Activated T-helper 1 cell treated with anti-CD3 and anti-CD28 coated beads, Interleukin-2, amount 50 U/mL, for 16 hours (primary cell): ENCODE results near the gene COX7A2L.
"Not testable (repeated sequence)": the region's sequence is repeated elsewhere in the genome, so short reads cannot be mapped to it uniquely, and the experiment has no call there.

Experiments used
- DNase-seq, 2 donors: peaks; one replicate each; pipeline ENCODE4 v3.0.0-alpha.2; 2020; ENCODE audit warnings: low read depth in 1 of 2, low spot score in 1 of 2

The COX7A2L gene

DNA sequence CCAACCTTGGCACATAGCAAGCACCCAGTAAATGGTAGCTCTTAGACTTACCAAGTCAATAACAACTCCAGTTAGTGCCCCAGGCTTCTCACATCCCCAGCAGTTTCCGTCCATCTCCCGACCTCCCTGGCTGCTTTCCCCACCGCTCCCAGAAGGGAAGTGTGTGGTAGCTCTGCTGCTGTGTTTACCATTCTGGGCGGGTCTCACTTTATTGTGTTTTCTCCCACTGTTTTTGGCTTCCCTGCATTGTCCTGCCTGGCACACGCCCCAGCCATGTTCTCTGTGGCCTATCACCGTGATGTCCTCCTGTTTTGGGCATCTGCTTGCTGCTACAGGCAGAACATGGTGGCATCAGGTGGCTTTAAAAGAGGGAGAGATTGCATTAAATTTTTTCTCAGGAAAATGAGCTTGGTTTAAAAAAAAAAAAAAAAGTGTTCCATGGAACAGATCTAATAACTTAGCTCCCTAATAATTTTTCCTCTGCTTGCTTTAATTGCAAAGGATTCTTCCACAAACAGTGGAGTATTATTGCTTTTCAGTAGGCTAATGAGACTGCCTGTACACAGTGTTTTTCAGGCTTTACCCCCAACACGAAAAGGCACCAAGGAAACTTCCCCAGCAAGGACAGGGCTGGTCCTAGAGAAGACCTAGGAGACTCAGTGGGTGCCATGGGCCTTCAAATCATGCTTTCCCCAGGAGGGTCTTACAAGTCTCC, 8.0 kb upstream of the COX7A2L start:
- no peak for DNase-seq

DNA sequence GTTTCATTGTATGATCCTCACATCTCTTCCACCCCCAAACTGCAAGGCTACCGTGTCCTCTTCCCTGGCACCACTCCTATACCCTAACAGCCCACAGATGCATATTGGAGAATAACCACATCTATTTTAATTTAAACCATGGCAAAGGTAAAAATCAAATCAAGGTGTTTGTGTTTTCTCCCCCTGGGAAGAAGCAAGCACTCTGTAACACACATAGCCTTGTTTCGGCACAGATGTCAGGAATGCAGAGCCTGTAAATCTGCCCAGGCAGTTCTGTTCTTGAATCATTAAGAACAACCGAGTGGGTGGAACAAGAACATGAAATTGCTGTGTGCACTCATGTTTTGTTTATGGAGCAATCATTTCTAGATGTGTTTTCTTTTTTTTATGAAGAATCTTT, 6.8 kb upstream of the COX7A2L start:
- DNase-seq: no peak

DNA sequence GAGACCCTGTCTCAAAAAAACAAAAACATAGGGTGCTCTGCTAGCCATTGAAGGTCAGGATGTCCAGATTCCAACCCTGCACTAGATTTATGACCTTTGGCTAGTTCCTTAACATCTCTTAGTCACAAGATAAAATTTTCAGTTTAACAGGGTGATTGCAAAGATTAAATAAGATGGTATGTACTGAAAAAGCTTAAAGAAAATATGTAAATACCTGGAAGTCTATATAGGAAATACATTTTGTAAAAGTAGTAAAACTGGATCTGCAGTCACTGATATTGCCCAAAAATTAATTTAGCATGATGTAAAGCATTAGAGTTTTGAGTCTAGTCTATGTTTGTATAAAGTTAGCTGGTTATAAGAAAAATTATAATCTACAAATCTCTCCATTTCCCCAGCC, 5.4 kb upstream of the COX7A2L start:
- DNase-seq: no peak

DNA sequence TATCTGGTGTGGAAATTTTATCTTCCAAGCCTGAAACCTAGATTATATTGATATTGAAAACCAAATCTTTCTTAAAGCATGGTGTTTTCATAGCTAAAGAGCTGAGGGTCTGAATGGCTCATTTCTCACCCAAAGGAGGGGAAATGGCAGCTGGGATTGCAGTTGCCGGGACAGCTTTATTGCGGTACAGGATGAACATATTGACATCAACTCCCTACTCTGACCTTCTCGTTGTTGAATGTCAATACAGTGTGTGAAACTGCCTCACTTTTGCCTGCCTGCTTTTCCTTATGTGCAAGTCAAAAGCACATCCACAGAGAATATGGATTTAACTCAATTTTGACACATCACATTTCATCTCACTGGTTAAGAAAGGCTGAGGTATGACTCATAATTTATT, 3.6 kb upstream of the COX7A2L start:
- DNase-seq: no peak

DNA sequence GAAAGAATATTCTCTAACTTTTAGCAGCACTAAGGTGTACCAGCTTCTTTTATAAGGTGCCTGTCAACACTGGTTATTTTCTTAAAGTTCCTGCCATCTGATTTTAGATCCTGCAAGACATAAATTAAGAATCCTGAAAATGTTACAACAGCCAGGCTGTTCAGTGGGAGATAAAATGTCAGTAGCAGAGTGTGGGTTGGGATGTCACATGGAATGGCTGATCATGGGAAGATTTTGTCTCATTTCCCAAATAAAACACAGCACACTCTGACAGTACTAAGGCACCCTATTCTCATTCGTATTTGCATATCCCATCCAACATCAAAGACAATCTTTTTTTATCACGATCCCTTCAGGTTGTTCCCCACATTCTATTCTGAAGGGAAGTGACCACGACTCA, 2.4 kb upstream of the COX7A2L start:
- no peak for DNase-seq

DNA sequence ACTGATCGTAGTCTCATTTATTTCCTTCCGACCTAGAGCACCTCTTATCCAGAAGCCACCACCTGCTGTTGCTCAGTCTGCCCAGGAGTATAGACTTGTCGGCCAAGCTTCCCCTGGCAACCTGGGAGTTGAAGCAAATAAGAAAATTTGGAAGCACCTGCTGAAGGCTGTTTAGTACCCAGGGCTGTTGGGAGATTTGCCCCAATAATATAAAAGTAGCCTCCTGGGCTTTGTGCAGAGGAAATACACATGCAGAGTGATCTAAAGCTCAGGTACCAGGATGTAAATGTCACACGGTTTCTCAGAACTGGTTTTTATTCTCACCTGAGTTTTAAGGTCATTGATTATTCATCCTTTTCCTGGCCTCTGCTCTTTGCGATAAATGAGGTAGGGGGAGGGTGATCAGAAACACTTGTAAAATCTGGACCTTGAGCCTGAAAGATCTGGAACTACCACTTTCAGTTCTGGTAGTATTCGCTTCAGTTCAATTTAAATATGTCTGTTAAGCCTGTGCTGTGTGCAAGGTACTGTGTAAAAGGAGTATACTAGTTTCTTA, 789 bp upstream of the COX7A2L start:
- no peak for DNase-seq

DNA sequence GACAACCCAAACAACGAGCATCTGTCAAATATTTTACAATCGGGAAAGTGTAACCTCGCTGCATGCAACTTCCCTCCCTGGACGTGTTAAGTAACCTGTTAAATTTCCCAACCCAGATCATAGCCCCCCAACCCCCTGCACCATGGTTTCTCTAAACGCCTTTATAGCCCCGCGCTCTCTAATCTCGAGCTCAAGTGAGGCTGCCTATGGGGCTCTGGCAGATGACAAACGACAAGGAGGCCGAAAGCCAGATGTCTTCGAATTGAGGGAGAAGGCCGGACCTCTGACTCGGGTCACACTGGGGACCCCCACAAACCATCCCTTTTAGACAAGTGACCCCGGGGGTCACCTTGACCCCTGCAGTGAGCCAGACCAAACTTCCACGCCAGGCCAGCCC, 526 bp downstream of the COX7A2L start:
- no peak for DNase-seq

DNA sequence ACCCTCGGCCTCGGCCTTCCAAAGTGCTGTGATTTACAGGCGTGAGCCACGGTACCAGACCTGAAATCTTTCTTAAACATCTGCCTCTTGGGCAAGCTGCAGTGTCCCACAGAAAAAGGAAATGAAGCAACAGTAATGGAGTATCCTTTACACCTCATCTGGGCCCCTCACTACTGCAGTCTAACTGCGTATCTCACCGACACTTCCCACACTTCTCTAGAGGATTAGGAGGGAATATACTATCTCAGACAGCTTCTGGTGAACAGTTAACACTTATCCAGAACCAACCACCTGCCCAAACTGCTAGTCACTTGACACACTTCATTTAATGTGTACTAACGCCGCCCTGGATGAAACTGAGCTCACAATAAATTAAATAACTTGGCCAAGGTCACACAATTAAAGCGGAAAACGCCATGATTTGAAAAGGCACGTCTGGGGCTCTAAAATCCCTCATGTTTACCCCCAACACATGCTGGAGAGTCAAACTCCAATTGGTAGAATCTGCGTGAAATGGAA, 993 bp downstream of the COX7A2L start:
- DNase-seq: no peak

DNA sequence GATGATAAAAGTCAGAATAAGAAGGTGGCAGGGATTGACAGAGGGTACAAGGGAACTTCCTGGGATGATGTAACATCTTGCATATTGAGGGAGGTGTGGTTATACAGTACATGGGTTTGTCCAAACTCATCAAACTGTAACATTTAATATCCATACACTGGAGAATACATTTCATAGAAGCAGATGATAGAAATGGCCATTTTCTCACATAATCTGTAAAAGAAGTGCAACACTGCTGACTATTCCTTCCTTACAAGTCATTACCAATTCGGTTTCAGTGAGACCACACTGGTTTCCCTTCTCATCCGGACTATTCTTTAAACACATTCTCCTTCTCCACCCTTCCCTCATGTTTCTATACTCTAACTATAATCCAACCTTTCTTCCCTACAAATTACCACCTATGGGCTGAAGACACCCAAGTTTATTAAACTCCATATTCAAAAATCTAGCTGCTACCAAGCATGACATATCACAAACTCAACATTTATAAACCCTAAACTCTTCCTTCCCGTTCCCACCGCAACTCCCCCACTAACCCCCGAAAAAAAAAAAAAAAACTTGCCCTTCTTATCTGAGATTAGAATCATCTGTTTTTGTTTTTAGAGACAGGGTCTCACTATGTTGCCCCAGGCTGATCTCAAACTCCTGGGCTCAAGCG, 1.6 kb downstream of the COX7A2L start:
- DNase-seq: no peak

DNA sequence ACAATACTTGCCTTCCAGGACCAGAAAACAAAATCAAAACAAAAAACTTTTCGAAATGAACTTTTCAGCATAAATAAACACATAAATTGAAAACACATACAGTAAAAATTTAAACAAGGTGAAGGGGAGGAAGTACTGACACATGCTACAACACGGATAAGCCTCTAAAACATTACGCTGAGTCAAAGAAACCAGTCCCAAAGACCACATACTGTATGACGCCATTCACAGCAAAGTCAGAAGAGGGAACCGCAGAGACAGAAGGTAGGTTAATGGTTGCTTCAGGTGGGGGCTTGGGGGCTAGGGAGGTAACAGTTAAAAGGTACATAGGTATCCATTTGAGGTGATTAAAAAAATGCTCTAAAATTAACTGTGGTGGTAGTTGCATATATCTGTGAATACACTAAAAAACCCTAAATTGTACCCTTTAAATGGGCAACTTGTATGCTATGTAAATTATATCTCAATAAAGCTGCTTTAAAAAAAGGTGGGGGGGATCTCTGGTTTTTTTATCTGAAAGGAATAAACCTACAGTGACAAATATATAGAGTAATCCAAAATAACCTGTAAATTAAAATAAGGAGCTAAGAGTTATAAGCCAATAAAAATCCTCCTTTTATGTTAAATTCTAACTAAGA, 7.1 kb downstream of the COX7A2L start:
- DNase-seq: no peak

DNA sequence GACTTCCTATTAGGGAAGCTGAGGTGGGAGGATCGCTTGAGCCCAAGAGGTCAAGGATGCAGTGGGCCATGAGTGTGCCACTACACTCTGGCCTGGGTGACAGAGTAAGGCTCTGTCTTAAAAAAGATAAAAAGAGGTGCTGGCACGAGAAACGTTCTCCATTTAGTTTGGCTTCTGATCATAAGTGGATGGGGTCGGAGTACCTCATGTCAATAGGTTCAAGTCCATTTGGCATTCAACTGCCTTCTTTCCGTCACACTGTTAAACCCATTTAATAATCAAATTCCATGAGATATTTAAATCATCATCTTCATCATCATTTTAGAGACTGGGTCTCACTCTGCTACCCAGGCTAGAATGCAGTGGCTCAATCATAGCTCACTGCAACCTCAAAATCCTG, 9.2 kb downstream of the COX7A2L start:
- no peak for DNase-seq

DNA sequence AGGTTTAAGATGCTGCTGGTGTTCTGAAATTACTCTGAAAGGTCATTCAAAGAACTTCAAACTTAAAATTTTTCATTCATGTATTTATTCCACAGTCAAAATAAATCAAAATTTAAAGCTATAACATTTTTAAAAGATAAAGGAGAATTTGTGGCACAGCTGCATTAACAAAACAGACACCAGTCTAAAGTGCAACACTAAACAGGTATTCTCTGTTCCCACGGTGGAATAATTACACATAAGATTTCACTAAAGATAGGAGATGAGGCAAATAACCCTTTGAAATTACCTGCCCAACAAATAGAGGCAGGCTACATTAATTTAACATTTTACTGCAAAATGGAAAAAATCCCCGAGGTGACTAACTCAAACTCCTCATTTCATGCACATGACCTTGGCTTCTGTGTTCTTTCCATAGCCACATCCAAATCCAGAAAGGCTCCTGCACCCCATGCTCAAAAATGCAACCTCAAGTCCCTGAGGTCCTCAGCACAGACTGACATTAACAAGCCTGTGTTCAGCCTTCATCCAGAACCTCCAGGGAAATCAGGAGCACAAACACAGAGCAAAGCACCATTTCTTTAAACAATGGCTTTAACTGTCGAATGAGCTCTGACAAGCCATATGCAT, 10.5 kb downstream of the COX7A2L start:
- no peak for DNase-seq

DNA sequence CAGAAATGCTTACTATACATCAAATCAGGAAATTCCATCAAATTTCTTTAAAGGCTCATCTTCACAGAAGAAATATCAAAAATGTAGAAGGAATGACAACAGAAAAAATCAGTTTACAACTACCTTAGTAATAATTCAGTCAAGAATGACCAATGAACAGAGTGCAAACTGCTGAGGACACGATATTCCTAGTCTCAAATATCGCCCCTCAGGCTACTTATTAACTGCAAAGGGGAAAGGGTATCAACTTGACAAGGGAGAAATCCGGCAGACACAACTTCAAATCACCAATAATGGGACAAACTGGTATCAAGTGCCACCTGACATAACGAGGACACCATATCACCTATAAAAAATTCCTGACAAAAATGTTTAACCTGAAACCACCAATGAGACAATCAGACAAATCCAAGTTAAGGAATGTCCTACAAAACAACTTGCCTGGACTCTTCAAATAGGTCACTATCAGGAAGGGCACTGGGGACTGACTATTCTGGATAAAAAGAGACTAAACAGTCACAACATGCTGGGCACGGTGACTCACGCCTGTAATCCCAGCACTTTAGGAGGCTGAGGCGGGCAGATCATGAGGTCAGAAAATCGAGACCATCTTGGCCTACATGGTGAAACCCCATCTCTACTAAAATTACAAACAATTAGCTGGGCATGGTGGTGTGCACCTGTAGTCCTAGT, 12.8 kb downstream of the COX7A2L start:
- no peak for DNase-seq

DNA sequence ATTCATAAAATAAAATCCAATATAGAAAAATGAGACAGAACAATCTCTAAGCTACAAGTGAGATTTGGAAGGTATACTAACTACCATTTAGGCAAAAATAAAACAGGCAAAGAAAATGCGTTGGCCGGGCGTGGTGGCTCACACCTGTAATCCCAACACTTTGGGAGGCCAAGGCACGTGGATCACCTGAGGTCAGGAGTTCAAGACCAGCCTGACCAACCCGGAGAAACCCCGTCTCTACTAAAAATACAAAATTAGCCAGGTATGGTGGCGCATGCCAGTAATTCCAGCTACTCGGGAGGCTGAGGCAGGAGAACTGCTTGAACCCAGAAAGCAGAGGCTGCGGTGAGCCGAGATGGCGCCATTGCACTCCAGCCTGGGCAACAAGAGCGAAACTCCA, 13.5 kb downstream of the COX7A2L start:
- DNase-seq: not testable (repeated sequence)

DNA sequence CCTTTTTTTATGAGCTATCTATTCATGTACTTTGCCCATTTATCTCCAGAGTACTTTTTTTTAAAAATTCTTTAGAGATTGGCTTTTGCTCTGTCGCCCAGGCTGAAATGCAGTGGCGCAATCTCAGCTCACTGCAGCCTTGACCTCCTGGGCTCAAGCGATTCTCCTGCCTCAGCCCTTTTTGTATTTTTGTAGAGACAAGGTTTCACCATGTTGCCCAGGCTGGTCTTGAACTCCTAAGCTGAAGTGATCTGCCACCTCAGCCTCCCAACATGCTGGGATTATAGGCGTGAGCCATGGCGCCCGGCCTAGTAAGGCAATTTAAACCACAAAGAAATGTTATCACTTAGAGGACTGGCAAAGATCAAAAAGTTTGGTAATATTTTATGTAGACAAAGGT, 14.2 kb downstream of the COX7A2L start:
- not testable (repeated sequence) for DNase-seq

DNA sequence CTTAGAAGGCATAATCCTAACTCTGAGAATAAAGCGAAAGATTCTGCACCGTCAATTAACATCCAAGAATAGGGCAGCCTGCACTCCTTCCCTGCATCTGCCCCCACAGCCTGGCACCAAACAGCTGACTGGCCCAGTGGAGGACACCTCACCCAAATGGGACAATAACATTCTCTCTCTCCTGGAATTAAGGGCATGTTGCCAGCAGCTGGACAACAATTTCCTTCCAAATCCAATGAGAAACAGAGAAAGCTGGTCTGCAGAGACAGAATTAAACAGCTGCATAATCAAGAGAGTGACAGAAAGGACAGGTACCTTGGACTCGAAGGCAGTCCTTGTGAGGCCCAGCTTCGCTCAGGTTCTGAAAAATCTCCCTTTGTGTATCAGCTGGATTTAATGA, 15.0 kb downstream of the COX7A2L start:
- DNase-seq: no peak

DNA sequence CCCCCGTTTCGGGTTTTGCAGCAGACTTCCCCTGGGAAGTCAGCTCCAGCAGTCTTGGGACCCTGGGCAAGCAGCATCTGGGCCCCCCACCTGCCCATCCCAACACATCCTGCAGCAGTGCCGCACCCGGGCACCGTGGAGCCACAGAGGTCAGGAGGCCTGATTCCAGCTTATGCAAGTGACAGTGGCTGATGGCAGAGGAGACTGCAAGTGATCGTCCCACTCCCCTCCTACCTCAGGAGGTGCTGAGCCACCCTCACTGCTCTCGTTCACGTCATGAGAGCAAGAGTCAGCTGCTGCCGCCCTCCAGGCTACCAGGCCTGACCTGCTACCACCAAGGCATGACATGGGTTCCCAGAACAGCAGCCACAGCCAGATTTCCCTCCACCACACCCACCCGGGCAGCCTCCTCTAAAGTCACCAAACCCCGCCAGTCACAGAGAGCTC, 18.2 kb downstream of the COX7A2L start:
- DNase-seq: no peak

DNA sequence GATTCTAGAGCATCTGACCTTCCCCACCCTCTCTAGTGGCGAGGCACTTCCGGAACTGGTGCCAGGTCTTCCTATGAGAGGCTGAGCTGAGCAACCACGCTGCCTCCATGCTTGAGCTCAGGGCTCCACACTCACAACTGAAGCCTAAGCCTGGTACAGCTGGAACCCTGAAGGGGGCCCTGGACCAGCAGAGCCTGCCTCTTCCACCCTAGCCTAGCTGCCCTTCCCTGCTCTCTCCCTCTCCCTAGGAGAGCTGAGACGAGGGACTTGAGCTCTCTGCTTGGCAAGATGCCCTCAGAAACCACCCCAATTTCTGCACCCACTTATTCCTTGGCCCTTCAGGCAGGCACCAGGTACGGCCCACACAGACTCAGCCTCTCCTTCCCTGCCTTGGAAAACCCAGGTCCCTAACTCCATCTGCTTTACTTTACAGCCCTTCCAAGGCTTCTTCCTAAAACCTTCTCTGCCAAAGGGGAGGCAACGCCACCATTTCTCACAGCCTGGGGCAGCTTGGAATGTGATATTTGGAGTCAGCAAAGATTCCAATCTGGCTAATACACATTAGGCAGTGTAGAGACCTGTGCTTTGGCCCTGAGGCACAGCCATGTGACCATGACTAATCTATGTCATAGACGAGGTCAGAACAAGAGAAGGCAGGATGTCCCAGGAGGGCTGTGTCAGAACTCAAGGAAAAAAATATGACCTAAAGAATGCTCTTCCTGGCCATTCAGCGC, 18.8 kb downstream of the COX7A2L start:
- no peak for DNase-seq

DNA sequence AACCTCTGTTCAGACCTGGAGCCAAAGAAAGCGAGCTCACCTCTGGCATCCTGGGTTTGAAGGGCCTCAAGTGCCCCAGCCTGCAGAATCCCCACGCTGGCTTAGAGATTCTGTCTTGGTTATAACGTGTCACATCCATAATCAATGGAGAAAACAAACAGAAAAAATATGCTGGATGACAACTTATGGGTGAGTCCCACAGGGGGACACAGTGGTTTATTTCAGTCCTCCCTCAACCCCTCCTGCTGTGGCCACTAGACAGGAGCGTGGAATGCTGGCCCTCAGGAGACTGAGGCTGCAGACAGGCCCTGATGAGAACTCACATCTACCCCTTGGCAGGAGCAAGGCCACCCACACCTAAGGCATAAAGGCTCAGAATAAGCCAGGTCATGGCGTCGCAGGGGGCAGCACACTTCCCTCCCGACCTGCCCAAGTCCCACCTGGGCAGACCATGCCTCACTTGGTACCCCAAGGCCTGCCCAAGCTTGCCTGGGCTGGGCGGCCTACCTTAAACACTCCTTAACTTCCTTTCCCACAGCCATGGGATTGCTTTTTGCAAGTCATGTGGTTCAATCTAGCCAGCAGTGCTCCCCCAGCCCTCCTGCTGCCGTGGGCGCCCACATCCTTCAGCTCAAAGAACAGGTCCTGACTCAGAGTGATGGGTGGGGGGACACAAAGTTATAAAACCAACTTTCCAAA, 19.9 kb downstream of the COX7A2L start:
- DNase-seq: no peak
